Body of pancreas (tissue), 4 donors: ENCODE data around the gene SNRNP70.
"Not testable (repeated sequence)": the region's sequence is repeated elsewhere in the genome, so short reads cannot be mapped to it uniquely, and the experiment has no call there.

Source experiments
- CTCF ChIP-seq, 7 experiments: fragments of 450-650 bp in 4 of 7; fragments of 200-600 bp in 3 of 7; sonication (generic) in 3 of 7; IDR thresholded peaks; one replicate each; pipeline ENCODE4 v1.5.1; 2016 to 2019; ENCODE audit warnings: antibody characterized with exemption in 7 of 7
- POLR2A ChIP-seq, 3 donors: fragments of 450-650 bp; IDR thresholded peaks; one replicate each; pipeline ENCODE4 v1.6.1; 2016; ENCODE audit warnings: antibody characterized with exemption in 3 of 3, mild to moderate bottlenecking in 2 of 3

GRCh38 chr19:49036815-49037214 is 48.4 kb upstream of the SNRNP70 start, which contains the start of gene CGB1:
- peak in 1 of 7 experiments; percentile 9 for TF ChIP-seq CTCF (IDR thresholded peaks at IDR 0.05)
- not testable (repeated sequence) for TF ChIP-seq POLR2A (IDR thresholded peaks at IDR 0.05)
